NCI-H2107 treated with DMSO at 0.1 percent for 48 hours (cell line): ENCODE results near the gene CALHM3.
A peak's percentile ranks its signal among the peaks of the same experiment; 100 is the strongest.
"Not testable (repeated sequence)": the region's sequence is repeated elsewhere in the genome, so short reads cannot be mapped to it uniquely, and the experiment has no call there.

Source experiments
- DNase-seq: peaks from one replicate; lab custom pipeline; 2025; ENCODE audit not compliant: unreplicated experiment; lab: John Stamatoyannopoulos, UW

The CALHM3 gene, protein sequence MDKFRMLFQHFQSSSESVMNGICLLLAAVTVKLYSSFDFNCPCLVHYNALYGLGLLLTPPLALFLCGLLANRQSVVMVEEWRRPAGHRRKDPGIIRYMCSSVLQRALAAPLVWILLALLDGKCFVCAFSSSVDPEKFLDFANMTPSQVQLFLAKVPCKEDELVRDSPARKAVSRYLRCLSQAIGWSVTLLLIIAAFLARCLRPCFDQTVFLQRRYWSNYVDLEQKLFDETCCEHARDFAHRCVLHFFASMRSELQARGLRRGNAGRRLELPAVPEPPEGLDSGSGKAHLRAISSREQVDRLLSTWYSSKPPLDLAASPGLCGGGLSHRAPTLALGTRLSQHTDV

DNA sequence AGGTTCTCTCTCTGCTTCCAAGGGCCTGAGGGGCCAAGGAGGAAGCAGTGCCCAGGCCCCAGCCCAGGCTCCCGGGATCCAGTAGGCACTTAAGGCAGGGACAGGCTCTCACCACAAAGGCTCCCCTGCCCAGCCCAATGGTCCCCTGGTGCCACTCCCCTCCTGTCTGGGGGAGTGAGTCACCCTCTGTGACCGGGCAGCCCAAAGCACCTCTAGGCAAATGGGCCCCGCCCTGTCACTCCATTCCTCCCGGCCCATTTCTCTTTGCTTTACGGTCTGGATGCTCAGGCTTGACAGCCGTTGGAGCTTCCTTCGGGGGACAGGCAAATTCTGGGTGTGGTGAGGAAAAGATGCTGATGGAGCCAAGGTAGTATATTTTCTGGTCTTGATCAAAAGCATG, at the start of gene CALHM3:
TSS of gene CALHM3 (minus strand) at position 106 of the 400 bp plus-strand sequence. CDS start 208 bp downstream, outside the sequence.
- DNase-seq, result no peak

DNA sequence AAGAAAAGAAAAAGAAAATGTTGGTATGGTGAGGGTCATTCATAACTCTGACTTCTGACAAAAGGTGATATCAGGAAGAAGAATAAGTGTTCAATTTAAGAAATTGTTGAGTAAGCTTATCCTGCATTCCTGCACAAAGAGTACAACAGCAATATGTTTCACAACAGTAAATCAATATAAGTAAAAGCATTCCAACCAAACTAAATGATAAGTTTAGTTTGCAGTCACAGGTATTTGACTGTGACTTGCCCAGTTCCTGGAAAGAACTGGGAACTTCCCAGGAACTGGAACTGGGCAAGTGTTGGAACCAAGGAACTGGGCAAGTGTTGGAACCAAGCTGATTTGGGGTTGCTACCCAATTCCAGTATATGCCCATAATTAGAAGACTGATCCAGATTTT, 49.5 kb upstream of the CALHM3 start:
- no peak for DNase-seq

DNA sequence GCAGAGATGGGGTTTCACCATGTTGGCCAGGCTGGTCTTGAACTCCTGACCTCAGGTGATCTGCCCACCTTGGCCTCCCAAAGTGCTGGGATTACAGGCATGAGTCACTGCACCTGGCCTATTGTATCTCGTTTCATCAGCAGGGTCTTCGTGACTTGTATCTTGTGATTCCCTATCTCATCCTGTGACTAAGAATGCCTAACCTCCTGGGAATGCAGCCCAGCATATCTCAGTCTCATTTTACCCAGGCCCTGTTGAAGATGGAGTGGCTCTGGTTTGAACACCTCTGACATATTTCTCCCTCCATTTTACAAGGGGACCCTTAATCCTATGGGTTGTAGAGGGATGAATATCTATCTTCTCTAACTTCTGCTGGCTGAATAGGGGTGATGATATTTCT, 48.4 kb upstream of the CALHM3 start:
- not testable (repeated sequence) for DNase-seq

DNA sequence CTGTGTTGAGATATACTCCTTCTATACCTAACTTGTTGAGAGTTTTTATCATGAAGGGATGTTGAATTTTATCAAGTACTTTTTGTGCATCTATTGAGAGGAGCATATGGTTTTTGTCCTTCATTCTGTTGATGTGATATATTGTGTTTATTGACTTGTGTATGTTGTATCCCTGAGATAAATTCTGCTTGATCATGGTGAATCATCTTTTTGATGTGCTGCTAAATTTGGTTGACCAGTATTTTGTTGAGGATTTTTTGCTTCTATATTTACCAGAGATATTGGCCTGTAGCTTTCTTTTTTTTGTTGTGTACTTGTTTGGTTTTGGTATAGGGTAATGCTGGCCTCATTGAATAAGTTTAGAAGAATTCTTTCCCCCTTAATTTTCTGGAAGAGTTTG, 46.9 kb upstream of the CALHM3 start:
- no peak for DNase-seq

DNA sequence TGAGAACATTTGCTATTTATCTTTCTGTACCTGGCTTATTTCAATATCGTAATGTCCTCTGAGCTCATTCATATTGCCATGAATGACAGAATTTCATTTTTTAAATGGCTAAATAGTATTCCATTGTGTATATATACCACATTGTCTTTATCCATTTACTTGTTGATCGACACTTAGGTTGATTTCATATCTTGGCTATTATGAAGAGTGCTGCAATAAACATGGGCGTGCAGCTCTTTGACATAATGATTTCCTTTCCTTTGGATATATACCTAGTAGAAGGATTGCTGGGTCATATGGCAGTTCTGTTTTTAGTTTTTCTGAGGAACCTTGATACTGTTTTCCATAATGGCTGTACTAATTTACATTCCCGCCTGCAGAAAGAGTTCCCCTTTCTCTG, 44.6 kb upstream of the CALHM3 start:
- DNase-seq, result no peak

DNA sequence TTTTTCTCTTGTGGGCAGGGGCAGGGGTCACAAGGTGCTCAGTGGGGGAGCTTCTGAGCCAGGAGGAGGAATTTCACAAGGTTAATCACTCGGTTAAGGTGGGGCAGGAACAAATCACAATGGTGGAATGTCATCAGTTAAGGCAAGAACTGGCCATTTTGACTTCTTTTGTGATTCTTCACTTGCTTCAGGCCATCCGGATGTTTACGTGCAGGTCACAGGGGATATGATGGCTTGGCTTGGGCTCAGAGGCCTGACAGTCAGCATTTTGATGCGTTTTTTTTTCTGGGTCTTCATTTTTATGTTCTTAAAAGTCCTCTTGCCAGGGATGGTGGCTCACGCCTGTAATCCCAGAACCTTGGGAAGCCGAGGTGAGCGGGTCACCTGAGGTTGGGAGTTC, 43.0 kb upstream of the CALHM3 start:
- DNase-seq, result not testable (repeated sequence)

DNA sequence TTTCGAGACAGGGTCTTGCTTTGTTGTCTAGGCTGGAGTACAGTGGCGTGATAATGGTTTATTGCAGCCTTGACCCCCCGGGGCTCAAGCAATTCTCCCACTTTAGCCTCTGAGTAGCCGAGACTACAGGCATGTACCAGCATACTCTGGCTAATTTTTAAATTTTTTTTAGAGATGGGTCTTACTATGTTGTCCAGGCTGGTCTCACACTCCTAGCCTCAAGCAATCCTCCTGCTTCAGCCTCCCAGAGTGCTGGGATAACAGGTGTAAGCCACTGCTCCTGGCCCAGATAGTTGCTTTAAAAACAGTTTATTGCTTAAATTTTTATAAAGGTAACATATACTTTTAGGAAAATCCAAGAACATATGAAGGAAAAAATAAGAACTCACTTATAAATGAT, 40.8 kb upstream of the CALHM3 start:
- DNase-seq, result no peak

DNA sequence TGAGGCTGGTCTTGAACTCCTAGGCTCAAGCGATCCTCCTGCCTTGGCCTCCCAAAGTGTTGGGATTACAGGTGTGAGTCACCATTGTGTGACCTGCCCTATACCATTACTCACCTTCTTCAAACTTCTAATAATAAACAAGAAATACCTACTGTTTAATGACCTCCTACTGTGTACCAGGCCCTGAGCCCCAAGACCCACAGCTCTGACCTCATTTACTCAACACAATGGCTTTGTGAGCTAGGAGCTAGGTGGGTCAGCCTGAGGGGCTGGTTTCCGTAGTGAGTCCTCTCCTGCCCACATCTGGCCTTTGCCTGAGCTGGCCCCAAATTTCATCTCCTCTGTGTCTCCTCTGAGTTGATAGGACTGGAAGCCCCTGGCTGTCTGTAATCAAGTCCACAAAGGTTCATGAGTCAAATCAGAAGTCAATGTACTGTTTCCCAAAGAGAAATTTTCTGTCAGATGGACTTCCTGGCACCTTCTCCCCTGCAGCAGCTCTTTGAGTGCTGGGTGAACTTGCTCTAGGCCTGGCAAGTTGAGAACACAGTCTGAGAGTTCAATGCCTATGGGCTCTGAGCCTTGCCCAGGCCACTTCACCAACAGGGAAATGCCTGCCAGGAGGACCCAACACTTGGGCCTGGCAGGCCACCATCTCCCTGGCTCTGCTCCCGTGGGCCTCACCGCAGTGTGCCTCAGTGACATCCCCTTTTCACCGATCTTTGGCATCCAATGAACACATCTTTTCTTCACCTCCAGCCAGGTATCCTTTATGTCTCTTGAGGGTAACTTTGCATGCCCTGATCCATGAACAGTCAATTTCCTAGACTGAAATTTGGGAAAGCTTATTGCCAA, 38.4 kb upstream of the CALHM3 start:
- no peak for DNase-seq

DNA sequence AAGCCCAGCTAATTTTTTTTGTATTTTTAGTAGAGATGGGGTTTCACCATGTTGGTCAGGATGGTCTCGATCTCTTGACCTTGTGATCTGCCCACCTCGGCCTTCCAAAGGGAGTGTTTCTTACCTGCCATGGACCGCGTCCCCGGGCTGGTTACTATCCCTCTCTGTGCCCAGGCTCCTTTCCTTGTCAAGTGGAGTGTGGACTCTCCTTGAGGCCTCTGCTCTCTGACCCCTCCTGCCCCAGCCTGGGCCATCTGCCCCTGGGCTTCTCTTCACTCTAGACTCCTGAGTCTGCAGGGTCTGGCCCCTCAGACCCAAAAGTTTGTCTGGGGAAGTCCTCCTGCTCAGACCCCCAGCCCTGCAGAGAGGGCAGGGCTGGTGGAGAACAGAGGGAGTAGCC, 35.2 kb upstream of the CALHM3 start:
- DNase-seq, result no peak

DNA sequence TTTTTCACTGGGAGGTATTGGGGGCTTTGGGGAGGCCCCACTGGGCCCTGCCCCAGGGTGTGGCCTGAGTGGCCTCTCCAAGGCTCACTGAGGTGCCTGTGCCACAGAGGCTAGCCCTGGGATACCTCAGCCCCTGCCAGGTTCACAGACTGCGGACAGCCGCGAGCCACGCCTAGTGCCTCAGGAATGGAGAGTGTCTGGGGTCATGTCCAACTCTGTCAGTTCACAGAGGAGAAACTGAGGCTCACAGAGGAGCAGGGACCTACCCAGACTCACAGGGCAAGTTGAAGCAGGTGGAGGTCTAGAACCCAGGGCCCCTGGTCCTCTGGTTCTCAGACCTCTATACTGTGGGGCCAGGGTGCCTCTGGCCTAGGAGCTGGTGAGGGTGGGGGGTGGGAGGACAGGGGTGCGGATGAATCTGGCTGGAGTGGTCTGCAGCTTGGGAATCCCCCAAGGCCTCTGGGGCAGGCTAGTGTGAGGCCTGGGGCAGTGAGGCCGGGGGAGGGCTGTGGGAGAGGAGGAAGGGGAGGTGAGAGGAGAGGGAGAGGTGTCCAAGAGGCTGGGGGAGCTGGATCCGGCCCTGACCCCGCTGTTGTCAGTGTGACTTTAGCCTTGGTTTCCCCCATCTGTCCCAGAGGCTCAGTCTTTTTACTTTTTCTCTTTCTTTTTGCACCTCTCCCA, 34.5 kb upstream of the CALHM3 start:
- DNase-seq, result no peak

DNA sequence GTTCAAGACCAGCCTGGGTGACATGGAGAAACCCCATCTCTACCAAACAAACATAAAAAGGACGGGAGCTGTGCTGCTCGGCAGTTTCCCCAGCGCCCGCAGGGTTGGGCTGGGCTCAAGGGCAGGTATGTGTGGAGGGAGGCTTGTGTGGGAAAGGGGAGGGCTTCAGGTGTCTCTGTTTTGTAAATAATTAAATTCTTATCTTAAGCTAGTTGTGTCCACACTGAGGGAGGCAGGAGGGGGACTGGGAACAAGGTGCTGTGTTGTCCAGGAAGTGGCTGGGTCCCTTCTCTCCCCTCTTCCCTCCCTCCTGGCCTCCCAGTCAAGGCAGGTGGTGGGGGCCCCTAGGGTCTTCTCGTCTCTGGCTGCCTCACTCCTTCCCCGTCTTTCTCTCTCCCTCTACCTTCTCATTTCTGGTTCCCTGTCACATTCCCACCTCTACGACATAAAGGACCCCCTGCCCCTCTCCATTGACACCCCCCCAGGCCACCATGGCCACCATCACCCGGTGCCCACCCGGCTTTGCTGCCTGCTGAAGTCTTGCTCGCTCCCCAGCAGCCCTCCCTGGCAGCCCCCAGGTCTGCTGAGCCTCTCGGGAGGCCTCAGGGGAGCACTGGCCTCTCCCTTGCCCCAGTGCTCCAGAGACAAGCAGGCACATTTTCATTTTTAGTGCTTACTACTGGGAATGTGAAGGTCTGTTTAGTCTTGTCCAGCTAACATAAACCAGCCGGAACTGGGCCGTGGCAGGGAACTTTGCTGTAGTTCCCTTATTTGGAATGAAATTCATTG, 33.7 kb upstream of the CALHM3 start:
- no peak for DNase-seq

DNA sequence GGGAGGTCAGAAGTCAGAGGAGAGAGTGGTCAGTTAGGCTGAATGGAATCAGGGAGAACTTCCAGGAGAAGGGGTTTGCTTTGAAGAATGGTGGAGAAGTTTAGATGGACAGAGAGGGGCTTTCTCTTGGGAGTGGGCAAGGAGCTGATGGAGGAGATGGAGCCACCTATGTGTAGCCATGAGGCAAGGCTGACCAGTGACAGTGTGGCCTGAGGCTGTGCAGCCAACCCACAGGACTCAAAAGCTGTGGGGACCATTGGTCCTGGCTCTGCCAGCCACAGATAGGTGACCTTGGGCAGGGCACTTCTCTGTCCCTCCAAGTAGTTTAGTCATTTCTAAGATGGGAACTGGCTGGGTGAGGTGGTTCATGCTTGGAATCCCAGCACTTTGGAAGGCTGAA, 33.1 kb upstream of the CALHM3 start:
- no peak for DNase-seq

DNA sequence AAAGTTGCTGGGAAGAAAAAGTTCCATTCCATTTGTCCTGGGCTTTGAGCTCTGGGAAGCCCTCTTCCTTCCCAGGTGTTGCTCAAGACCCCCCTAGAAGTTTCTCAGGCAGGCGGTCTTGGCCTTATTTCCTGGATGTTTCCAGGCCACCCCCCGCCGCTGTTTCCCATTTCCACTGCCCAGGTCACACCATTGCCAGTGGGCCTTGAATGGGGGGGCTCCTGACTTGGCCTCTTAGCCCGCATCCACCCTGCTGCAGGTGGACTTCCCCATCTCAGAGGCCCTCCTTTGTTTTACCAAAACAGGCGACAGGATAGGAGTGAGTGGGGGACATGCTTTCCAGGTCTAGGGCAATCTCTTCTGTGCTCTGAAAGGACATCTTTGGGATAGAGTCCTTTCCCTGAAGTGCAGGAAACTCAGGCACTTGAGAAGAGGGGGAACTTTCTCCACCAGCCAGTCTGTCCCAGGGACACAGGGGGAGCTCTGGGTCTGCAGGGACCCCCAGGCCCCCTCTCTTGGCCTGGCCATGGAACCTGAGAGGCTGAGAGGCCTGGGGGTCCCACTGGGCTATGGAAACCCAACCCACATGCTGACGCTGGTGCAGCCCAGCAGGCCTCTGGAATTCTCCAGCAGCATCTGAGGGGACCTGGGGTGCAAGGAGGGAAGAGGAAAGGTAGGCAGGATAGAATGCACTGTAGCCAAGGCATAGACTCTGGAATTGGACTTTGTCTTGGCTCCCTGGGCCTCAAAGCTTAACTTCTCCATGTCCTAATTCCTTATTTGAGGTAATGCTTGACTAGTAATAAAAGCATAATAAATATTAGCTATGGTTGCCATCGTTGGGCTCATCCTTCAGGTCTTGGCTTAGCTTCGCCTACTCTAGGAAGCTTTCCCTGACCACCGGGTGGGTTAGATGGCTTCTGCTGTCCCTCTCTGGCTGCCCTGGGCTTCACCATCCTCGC, 32.0 kb upstream of the CALHM3 start:
- DNase-seq, result no peak

DNA sequence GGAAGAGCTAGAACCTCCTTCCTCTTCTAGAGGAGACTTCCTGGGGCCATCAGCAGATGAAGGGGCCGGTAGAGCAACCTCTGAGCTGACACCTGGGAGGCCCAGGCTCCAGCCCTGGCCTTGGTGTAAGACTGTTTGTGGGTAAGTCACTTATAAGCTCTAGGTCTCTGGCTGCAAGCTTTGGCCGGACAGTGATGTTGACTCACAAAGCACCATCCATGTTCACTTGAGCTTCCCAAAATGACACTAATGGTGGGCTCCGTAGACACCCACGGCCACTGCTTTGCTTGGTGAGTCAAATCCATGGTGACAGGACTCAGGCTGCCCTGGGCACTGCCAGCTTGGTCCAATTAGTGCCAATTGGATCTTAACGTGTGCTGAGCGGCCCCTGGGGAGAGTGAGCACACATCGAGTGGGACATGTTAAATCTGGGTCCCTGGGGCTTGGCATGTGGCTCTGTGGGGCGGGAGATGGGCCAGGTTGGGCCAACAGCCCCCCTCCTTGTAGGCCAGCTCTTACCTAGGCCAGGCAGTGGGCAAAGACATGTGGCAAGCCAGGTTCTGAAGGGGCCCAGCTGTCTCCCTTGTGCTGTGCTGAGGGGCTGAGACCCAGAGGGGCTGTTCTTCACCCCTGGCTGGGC, 31.1 kb upstream of the CALHM3 start:
- DNase-seq, result no peak

DNA sequence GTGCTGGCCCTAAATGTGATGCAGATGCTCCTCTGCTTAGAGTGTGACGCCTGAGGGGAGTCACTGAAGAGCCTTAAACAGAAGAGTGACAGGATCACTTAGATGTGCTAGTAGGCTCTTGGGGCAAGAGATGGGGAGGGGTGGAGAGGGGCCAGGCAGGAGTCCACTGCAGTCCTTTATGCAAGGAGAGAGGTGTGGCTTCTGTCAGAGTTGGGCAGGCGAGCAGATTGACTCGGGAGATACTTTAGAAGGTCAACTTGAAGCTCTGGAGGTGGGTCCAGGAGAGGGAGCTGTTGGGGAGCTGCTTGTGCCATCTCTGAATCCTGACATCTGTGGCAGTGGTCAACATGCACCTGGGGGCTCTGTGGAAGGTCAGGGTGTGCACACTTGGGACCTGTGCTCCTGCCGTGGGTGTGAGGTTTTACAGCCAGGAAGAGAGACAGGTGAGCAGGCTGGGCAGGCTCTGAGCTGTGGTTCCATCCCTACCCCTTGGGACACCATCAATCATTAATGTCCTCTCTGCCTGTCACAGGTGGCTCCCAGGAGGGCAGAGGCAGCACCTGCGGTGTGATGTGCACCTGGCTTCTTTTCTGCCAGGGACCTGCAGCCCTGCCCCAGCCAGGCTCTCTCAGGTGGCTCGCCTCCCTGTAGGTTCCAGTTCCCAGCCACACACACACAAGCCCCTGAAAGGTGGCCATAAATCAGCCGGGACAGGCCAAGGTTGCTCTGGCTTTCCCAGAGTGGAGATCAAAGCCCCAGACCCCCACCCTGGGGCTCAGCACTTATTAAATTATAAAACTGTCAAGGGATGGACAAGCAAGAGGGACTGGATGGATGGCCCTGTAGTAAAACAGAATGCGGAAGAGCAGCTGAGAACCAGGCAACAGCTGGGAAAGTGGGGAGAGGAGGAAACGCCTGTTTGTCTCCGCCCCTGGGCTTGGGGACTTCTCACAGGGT, 28.5 kb upstream of the CALHM3 start:
- DNase-seq, result peak; percentile 69

DNA sequence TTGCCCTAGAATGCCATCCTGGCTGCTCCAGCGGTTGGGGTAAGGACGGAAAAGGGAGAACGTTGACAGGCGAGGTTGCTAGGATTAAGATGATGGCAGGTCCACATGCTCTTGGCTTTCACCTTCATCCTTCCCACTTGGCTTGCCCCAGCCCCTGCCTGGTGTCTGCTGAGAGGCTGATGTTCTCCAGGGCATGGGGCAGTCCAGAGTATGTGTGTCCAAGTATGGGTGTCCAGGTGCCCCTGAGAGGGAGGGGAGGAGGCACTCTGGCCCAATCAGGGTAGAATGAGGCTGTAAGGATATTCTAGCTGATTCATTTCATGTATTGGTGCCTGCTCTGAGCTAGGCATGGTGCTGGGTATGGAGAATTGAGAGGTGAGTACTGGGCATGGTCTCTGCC, 27.0 kb upstream of the CALHM3 start:
- DNase-seq, result no peak

DNA sequence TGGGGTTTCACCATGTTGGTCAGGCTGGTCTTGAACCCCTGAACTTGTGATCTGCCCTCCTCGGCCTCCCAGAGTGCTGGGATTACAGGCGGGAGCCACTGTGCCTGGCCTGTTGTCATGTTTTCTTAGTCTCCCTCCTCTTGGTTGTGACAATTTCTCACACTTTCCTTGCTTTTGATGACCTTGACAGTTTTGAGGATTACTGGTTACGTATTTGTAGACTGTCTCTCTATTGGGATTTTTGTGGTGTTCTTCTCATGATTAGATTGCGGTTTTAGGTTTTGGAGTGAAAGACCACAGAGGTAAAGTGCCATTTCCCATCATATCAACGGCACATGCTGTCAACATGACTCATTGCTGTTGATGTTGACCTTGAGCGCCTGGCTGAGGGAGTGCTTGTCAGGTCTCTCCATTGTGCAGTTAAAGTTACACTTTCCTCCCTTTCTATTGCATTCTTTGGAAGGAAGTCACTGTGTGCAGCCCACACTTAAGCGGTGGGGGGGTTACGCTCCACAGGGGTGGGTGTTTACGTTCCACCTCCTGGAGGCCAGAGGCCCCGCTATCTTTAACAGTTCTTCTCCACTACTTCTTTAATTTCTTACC, 25.2 kb upstream of the CALHM3 start:
- peak; percentile 49 for DNase-seq

DNA sequence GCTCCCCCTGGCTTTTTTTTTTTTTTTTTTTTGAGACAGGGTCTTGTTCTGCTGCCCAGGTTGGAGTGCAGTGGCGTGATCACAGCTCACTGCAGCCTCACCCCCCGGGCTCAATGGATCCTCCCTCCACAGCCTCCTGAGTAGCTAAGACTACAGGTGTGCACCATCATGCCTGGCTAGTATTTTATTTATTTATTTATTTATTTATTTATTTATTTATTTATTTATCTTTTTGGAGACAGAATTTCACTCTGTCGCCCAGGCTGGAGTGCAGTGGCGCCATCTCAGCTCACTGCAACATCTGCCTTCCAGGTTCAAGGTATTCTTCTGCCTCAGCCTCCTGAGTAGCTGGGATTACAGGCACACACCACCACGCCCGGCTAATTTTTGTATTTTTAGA, 24.7 kb upstream of the CALHM3 start:
- DNase-seq, result not testable (repeated sequence)
